Activated T-helper 1 cell treated with Interleukin-2 at 50 U/mL for 16 hours (primary cell): ENCODE results near the gene IRX3.

Source experiments
- DNase-seq: peaks from one replicate; pipeline ENCODE4 v3.0.0-alpha.2; 2020; ENCODE audit warnings: low read depth

Gene IRX3

GRCh38 chr16:54286366-54287130, at the start of gene IRX3:
Gene IRX3 (minus strand): TSS chr16:54286787. CDS start chr16:54286050, 737 bp downstream.
- no peak for DNase-seq

GRCh38 chr16:54335230-54335629, 48.6 kb upstream of the IRX3 start:
- DNase-seq: no peak

GRCh38 chr16:54334208-54334607, 47.6 kb upstream of the IRX3 start:
- DNase-seq: no peak

GRCh38 chr16:54331241-54332002, 44.8 kb upstream of the IRX3 start:
- no peak for DNase-seq

- no peak for DNase-seq
These were observed 41.0 kb upstream of the IRX3 start for GRCh38 chr16:54327609-54328008.

GRCh38 chr16:54326266-54326662, 39.7 kb upstream of the IRX3 start:
- no peak for DNase-seq

GRCh38 chr16:54325616-54326265, 39.2 kb upstream of the IRX3 start:
- DNase-seq: no peak

GRCh38 chr16:54324716-54325115, 38.1 kb upstream of the IRX3 start:
- no peak for DNase-seq

- DNase-seq: no peak
These were observed 34.2 kb upstream of the IRX3 start for GRCh38 chr16:54320697-54321340.

- DNase-seq: no peak
These were observed 32.4 kb upstream of the IRX3 start for GRCh38 chr16:54318941-54319340.

- no peak for DNase-seq
These were observed 30.6 kb upstream of the IRX3 start for GRCh38 chr16:54317101-54317611.

- DNase-seq: no peak
These were observed 29.7 kb upstream of the IRX3 start for GRCh38 chr16:54316095-54316889.

- DNase-seq: no peak
These were observed 27.2 kb upstream of the IRX3 start for GRCh38 chr16:54313789-54314188.

GRCh38 chr16:54312502-54312991, 26.0 kb upstream of the IRX3 start:
- DNase-seq: no peak

- DNase-seq: no peak
These were observed 22.8 kb upstream of the IRX3 start for GRCh38 chr16:54309341-54309740.

- DNase-seq: no peak
These were observed 18.5 kb upstream of the IRX3 start for GRCh38 chr16:54305080-54305479.

- no peak for DNase-seq
These were observed 17.0 kb upstream of the IRX3 start for GRCh38 chr16:54303613-54304012.

GRCh38 chr16:54297154-54297553, 10.6 kb upstream of the IRX3 start:
- no peak for DNase-seq

- DNase-seq: no peak
These were observed 10.0 kb upstream of the IRX3 start for GRCh38 chr16:54296543-54296942.

- DNase-seq: no peak
These were observed 5.3 kb upstream of the IRX3 start for GRCh38 chr16:54291656-54292487.
